OCI-LY7 (cell line): ENCODE results near the gene IDUA. TPM values are rescaled to one million over a fixed set of nuclear protein-coding genes. Genes with fewer than 3 reads are reported as not detected.

ENCODE experiments used
- BruUV-seq: library from RNA; stranded (reverse); fragments of 400-500 nt; replicated peaks from 2 replicates; lab custom pipeline; 2021; lab: Mats Ljungman, UMichigan
- CTCF ChIA-PET: fragments of 300-600 bp; sonication (Branson Sonifier 250); formaldehyde crosslinking; loops from one replicate; lab custom pipeline; 2022; ENCODE audit warnings: antibody characterized with exemption; ENCODE audit not compliant: unreplicated experiment; lab: Charles Lee
- POLR2A ChIA-PET: fragments of 300-600 bp; sonication (Branson Sonifier 250); formaldehyde crosslinking; loops from one replicate; lab custom pipeline; 2022; ENCODE audit warnings: antibody characterized with exemption; lab: Charles Lee
- DNase-seq: peaks from one replicate; pipeline ENCODE4 v3.0.0-alpha.2; 2015; ENCODE audit warnings: low spot score
- H2AFZ ChIP-seq: fragments of 200-600 bp; sonication (generic), shearing (Covaris generic); 2 replicates; pipeline ENCODE4 v1.6.1; 2014; ENCODE audit warnings: mild to moderate bottlenecking, antibody characterized with exemption, low read length, moderate library complexity
- H3K27ac ChIP-seq: fragments of 200-600 bp; sonication (generic); 2 replicates; pipeline ENCODE4 v1.5.1; 2014; ENCODE audit warnings: mixed run types, low read depth, mild to moderate bottlenecking, moderate library complexity, low read length, inconsistent platforms; ENCODE audit not compliant: poor library complexity, severe bottlenecking
- H3K36me3 ChIP-seq: fragments of 200-600 bp; sonication (generic); 2 replicates; pipeline ENCODE4 v1.6.1; 2014; ENCODE audit warnings: mild to moderate bottlenecking, antibody characterized with exemption, low read length, moderate library complexity, mixed read lengths; ENCODE audit not compliant: insufficient read depth
- H3K4me1 ChIP-seq: fragments of 200-600 bp; sonication (generic); 2 replicates; pipeline ENCODE4 v1.5.1; 2014; ENCODE audit warnings: mild to moderate bottlenecking, low read length; ENCODE audit not compliant: insufficient read depth, poor library complexity, severe bottlenecking
- H3K4me2 ChIP-seq: fragments of 200-600 bp; sonication (generic); 2 replicates; pipeline ENCODE4 v1.6.1; 2014; ENCODE audit warnings: mild to moderate bottlenecking, low read length
- H3K4me3 ChIP-seq: fragments of 200-600 bp; sonication (generic); 2 replicates; pipeline ENCODE4 v1.5.1; 2014; ENCODE audit warnings: mild to moderate bottlenecking, low read depth, low read length; ENCODE audit not compliant: poor library complexity, severe bottlenecking
- H3K79me2 ChIP-seq: fragments of 200-600 bp; sonication (generic); 2 replicates; pipeline ENCODE4 v1.6.1; 2016; ENCODE audit warnings: low read depth, mild to moderate bottlenecking, low read length, moderate library complexity, mixed read lengths; ENCODE audit not compliant: insufficient read depth
- H3K9me2 ChIP-seq: fragments of 200-600 bp; sonication (generic); 2 replicates; pipeline ENCODE4 v1.6.1; 2016; ENCODE audit warnings: mild to moderate bottlenecking, low read length, mixed read lengths; ENCODE audit not compliant: insufficient read depth
- H3K9me3 ChIP-seq: fragments of 200-600 bp; sonication (generic); 2 replicates; pipeline ENCODE4 v1.6.1; 2014; ENCODE audit warnings: mild to moderate bottlenecking, mixed run types, low read length, mixed read lengths
- H4K20me1 ChIP-seq: fragments of 200-600 bp; sonication (generic); 2 replicates; pipeline ENCODE4 v1.6.1; 2014; ENCODE audit warnings: mild to moderate bottlenecking, antibody characterized with exemption, low read length, moderate library complexity, mixed read lengths; ENCODE audit not compliant: insufficient read depth
- CTCF ChIP-seq: fragments of 200-600 bp; sonication (generic); conservative IDR thresholded peaks from 2 replicates; pipeline ENCODE4 v1.5.1; 2014; ENCODE audit warnings: mild to moderate bottlenecking, antibody characterized with exemption, low read length, moderate library complexity, mixed read lengths
- EZH2phosphoT487 ChIP-seq: fragments of 200-600 bp; sonication (generic); IDR thresholded peaks from 2 replicates; pipeline ENCODE4 v1.6.1; 2018; ENCODE audit warnings: low read depth, borderline replicate concordance, mild to moderate bottlenecking, mixed run types, antibody characterized with exemption, low read length, moderate library complexity, mixed read lengths
- intact Hi-C: fragments of 100-400 bp; cut with micrococcal nuclease; formaldehyde crosslinking; loops from one replicate; pipeline ENCODE4 v1.10.0; 2022; ENCODE audit not compliant: unreplicated experiment
- total RNA-seq, 2 experiments: library from RNA; depleted of rRNA in 1 of 2; stranded (reverse); fragments of >200 nt in 1 of 2; shearing (Covaris generic) in 1 of 2; gene quantifications; 2 replicates each; pipeline ENCODE4 v1.2.3, GENCODE V29; 2014 to 2022

Gene IDUA
- total RNA-seq, 2 experiments from 2014 or later, result 12.3 to 15.7 TPM

- no peak overlapping the region for H3K4me3 ChIP-seq
- ChIA-PET POLR2A (no interaction called here), CTCF (no interaction called here)
- no peaks in the 10 kb centered on the region for H3K9me3 ChIP-seq
- no peak overlapping the region for H2AFZ ChIP-seq
- no peak for DNase-seq
- H3K79me2 ChIP-seq, result no peaks in the 10 kb centered on the region
- no peaks in the 10 kb centered on the region for H3K36me3 ChIP-seq
- no peaks in the 10 kb centered on the region for H3K9me2 ChIP-seq
- no peak overlapping the region for H3K27ac ChIP-seq
- intact Hi-C loops, result no loop called here
- no peak overlapping the region for H3K4me2 ChIP-seq
- H3K4me1 ChIP-seq, result peaks cover 25% of the 10 kb centered on the region
- TF ChIP-seq CTCF, result no peak
- TF ChIP-seq EZH2phosphoT487, result no peak
- H4K20me1 ChIP-seq, result no peaks in the 10 kb centered on the region
- BruUV-seq, result no TSS peak
These were observed 36.3 kb downstream of the IDUA start for GRCh38 chr4:1023075-1023640.

- POLR2A ChIA-PET, result no interaction called here
- no TSS peak for BruUV-seq
- CTCF ChIA-PET, result no interaction called here
These were observed 37.3 kb downstream of the IDUA start for GRCh38 chr4:1023895-1024740.

More at GRCh38 chr4:1023895-1024740, 37.3 kb downstream of the IDUA start:
- no peak overlapping the region for H3K27ac ChIP-seq
- H3K9me2 ChIP-seq, result no peaks in the 10 kb centered on the region
- H3K79me2 ChIP-seq, result no peaks in the 10 kb centered on the region
- TF ChIP-seq EZH2phosphoT487 (no peak), CTCF (no peak)
- no peak overlapping the region for H2AFZ ChIP-seq
- no peak overlapping the region for H3K4me3 ChIP-seq
- no peaks in the 10 kb centered on the region for H3K36me3 ChIP-seq
- no peak overlapping the region for H3K4me2 ChIP-seq
- DNase-seq, result no peak
- H3K4me1 ChIP-seq, result peaks cover 25% of the 10 kb centered on the region
- no peaks in the 10 kb centered on the region for H3K9me3 ChIP-seq
- intact Hi-C loops, result no loop called here
- H4K20me1 ChIP-seq, result no peaks in the 10 kb centered on the region
